PC-3 (cell line): ENCODE results near the gene TENM4.

Experiments
- CTCF ChIP-seq: fragments of 300-600 bp; sonication (generic); conservative IDR thresholded peaks from 2 replicates; pipeline ENCODE4 v1.5.1; 2017; ENCODE audit warnings: antibody characterized with exemption, low read depth, mild to moderate bottlenecking, low read length
- EZH2 ChIP-seq: fragments of 300-600 bp; sonication (generic); IDR thresholded peaks from one replicate; pipeline ENCODE4 v1.6.1; 2017; ENCODE audit warnings: antibody characterized with exemption, mild to moderate bottlenecking, low read length; ENCODE audit not compliant: unreplicated experiment

GRCh38 chr11:78635814-78636506 lies 804.9 kb downstream of the TENM4 start:
- TF ChIP-seq CTCF = no peak
- TF ChIP-seq EZH2 = no peak
